ENCODE measurements around the gene GPC6.

The GPC6 gene

DNA sequence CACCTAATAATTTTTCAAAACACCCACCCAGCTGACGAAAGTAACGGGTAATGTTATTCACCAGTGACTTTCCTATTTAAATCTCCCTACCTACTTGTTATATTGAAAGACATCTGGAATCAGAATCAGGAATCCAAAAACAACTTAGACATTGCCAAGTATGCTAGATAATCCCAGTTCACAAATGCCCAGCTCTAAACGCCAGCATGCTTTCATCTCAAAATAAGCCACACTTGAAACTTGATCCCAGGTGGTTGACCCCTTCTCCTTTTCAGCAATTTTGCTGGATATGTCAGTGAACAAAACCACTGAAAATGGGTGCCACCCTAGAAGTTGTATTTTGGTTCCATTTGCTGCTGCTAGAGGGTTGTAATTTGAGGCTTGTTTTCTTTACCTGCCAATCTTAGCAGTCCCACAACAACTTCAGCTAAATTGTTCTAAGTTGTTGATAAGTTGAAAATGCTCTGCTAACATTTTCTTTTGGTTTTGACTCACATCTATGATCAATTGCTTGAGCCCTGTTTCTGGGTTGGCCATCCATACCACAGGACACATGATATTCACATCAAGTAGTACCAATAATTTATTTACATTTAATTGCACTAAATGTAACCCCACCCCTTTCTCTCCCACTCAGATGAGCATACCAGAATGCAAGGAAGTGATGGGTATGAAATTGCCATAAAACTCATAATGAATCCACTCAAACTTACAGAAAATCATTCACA, 1186.4 kb downstream of the GPC6 start:
- H3K4me3 ChIP-seq (replicated peaks; ENCODE audit: low read depth, low read length): no peak overlapping the region
- TF ChIP-seq, protein P1, sequence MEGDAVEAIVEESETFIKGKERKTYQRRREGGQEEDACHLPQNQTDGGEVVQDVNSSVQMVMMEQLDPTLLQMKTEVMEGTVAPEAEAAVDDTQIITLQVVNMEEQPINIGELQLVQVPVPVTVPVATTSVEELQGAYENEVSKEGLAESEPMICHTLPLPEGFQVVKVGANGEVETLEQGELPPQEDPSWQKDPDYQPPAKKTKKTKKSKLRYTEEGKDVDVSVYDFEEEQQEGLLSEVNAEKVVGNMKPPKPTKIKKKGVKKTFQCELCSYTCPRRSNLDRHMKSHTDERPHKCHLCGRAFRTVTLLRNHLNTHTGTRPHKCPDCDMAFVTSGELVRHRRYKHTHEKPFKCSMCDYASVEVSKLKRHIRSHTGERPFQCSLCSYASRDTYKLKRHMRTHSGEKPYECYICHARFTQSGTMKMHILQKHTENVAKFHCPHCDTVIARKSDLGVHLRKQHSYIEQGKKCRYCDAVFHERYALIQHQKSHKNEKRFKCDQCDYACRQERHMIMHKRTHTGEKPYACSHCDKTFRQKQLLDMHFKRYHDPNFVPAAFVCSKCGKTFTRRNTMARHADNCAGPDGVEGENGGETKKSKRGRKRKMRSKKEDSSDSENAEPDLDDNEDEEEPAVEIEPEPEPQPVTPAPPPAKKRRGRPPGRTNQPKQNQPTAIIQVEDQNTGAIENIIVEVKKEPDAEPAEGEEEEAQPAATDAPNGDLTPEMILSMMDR (IDR thresholded peaks at IDR 0.05; ENCODE audit: low read depth, low read length, missing control alignments): no peak
- DNase-seq (ENCODE audit: extremely low read depth, low read depth): no peak

DNA sequence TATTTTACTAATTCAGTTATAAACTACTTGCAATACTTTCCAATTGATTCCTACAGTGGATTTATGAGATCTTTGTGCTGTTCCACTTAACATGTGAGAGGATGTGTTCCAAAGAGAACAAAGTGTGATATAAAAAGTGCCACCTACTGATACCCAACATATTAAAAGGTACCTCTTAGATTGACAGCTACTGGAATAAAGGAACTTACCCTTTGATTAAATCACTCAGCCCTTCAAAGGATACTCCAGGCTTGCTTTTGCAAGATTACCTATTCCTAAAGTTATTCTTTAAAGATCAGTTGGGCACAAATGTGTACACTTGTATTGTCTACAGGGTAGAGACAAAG, 1187.0 kb downstream of the GPC6 start:
- no peak overlapping the region for H3K4me3 ChIP-seq (replicated peaks; ENCODE audit: low read depth, low read length)
- DNase-seq (ENCODE audit: extremely low read depth, low read depth): no peak
- TF ChIP-seq, protein P1 (IDR thresholded peaks at IDR 0.05; ENCODE audit: low read depth, low read length, missing control alignments): no peak

DNA sequence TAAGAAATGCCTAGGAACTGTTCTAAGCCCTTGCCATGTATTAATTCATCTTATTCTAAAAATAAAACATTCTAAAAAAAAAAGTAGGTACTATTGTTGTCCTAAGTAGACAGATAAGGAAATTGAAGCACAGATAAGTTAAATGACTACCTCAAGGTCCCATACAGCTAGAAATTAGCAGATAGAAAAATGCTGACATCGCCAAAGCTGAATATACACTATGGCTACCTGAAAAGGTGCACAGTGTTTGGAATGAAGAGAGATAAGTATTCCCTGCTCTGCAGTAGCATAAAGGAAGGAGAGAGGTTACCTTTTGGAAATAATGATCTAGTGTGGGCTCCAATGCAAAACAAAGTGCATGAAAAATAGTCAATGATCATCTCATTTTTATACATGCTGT, 1187.5 kb downstream of the GPC6 start:
- no peak overlapping the region for H3K4me3 ChIP-seq (replicated peaks; ENCODE audit: low read depth, low read length)
- TF ChIP-seq, protein P1 (IDR thresholded peaks at IDR 0.05; ENCODE audit: low read depth, low read length, missing control alignments): no peak
- no peak for DNase-seq (ENCODE audit: extremely low read depth, low read depth)

DNA sequence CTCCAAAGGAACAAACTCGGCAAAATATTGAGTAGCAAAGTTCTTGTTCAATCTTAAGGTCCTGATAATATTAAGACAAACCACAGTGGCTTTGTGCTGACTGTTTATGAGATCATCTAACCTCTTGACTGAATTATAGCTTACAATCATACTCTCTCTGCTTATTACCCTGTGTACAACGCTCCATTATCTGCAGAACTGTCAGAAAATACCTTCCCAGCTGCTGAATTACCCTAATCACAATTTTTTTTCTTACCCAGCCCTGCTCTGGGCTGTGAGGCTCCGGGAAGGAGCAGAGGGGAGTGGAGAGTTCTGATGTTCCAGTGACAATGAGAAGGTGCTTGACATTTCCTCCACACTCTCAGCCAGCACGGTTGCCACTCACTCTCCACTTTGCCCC, 1188.1 kb downstream of the GPC6 start:
- no peak overlapping the region for H3K4me3 ChIP-seq (replicated peaks; ENCODE audit: low read depth, low read length)
- DNase-seq (ENCODE audit: extremely low read depth, low read depth): no peak
- TF ChIP-seq, protein P1 (IDR thresholded peaks at IDR 0.05; ENCODE audit: low read depth, low read length, missing control alignments): no peak

DNA sequence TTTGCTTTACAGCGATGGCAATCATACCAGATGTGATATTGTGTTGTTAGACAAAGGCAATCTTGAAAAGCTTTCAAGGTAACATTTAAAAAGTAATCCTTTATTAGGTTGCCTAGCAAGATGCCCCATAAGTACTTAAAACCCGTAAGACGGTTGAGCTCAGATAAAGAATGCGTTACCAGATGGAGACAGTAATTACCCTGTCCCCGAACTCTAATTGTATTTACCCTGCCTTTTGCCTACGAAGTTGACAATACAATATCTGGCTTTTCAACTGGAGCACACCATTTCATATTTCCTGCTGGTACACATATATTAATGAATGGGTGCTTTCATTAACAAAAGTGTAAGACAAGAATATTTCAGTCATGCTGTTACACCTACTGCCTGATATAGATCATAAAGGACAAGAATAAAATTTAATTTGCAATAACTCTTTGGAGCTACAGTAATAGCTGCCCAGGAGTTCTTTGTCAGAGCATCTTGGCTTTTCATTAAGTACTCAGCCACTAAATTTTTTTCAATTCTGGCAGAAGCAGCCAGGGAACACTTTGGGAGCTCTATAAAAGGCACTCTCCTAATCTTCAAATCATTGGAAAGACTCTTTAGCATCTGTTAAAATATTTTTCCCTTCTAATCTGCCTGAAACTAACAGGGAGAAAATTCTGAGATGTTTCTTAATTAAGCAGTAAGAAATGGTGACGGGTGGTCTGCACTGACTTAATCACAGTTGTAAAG, 1189.1 kb downstream of the GPC6 start:
- no peak for DNase-seq (ENCODE audit: extremely low read depth, low read depth)

DNA sequence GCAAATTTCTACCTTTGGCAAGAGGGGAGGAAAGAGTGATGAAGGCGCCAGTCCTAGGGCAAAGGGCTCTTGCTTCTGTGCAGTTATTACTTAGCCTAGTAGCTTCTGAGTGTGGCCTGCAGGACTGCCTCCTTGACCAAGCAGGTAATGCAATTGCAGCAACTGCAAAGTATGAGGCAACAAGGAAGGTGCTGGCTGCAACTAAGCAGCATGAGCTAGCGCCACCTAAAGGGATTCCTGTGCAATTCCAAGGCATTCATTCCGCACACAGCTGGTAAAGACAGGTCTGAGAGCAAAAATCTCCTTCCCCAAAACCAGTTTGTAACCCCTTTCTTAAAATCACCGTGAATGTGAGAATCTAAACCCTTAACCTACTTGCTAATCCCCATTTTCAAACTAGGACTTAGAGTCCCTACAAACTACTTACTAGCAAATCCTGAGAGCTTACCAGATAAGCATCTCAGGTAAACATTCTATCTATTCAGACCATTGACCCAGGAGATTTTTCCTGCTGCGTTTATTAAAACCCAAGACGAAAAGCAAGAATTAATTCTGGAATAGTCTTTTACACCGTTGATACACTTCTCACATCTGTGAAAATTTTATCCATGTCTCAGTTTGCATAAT, 1190.0 kb downstream of the GPC6 start:
- TF ChIP-seq, protein P1 (IDR thresholded peaks at IDR 0.05; ENCODE audit: low read depth, low read length, missing control alignments): peak; percentile 63

More for the DNA sequence above, 1189.1 kb downstream of the GPC6 start:
- TF ChIP-seq, protein P1 (IDR thresholded peaks at IDR 0.05; ENCODE audit: low read depth, low read length, missing control alignments): no peak
- H3K4me3 ChIP-seq (replicated peaks; ENCODE audit: low read depth, low read length): no peak overlapping the region

More for the DNA sequence above, 1190.0 kb downstream of the GPC6 start:
- DNase-seq (ENCODE audit: extremely low read depth, low read depth): no peak
- no peak overlapping the region for H3K4me3 ChIP-seq (replicated peaks; ENCODE audit: low read depth, low read length)
